Endothelial cell of umbilical vein (primary cell): ENCODE data around the gene MAPKAP1. TPM values are rescaled to one million over a fixed set of nuclear protein-coding genes. Genes with fewer than 3 reads are reported as not detected.

Source experiments
- BruUV-seq: library from RNA; stranded (reverse); fragments of 400-500 nt; replicated peaks from 2 replicates; lab custom pipeline; 2021; lab: Mats Ljungman, UMichigan
- CTCF ChIA-PET: fragments of 300-600, 350-600 bp; sonication (Branson Sonifier 250); formaldehyde crosslinking; loops from one replicate; lab custom pipeline; 2021; ENCODE audit warnings: antibody characterized with exemption, inconsistent platforms; lab: Charles Lee
- POLR2A ChIA-PET: fragments of 300-600, 350-600 bp; sonication (Branson Sonifier 250); formaldehyde crosslinking; loops from one replicate; lab custom pipeline; 2021; ENCODE audit warnings: antibody characterized with exemption, inconsistent platforms; lab: Charles Lee
- DNase-seq: peaks from one replicate; pipeline ENCODE4 v3.0.0-alpha.2; 2011; ENCODE audit warnings: low read depth, low spot score
- FAIRE-seq: peaks from 2 replicates; lab custom pipeline; 2011; peaks lifted over from hg19 to GRCh38; lab: Jason Lieb, UNC
- H2AFZ ChIP-seq: 2 replicates; pipeline ENCODE4 v1.6.0; 2012; ENCODE audit warnings: low read depth, low read length, control low read depth, inconsistent platforms
- H3K27ac ChIP-seq: 2 replicates; pipeline ENCODE4 v1.5.1; 2011; ENCODE audit warnings: low read depth, mild to moderate bottlenecking, control low read depth, low read length, moderate library complexity; ENCODE audit not compliant: insufficient read depth
- H3K27me3 ChIP-seq, 2 experiments: 2 replicates each; pipeline versions ENCODE4 v1.6.0 to v1.6.1; 2011; ENCODE audit warnings: low read length in 2 of 2, mixed read lengths in 1 of 2; ENCODE audit not compliant: control insufficient read depth in 2 of 2, insufficient read depth in 2 of 2
- H3K36me3 ChIP-seq, 2 experiments: 2 replicates in 1 of 2; 3 replicates in 1 of 2; pipeline ENCODE4 v1.5.1; 2011; ENCODE audit warnings: low read length in 2 of 2, mild to moderate bottlenecking in 1 of 2, moderate library complexity in 1 of 2; ENCODE audit not compliant: control insufficient read depth in 2 of 2, insufficient read depth in 2 of 2; ENCODE audit errors: extremely low read depth in 1 of 2
- H3K4me1 ChIP-seq: 3 replicates; pipeline ENCODE4 v1.5.1; 2011; ENCODE audit warnings: mild to moderate bottlenecking, low read length; ENCODE audit not compliant: control insufficient read depth, insufficient read depth; ENCODE audit errors: extremely low read depth
- H3K4me2 ChIP-seq: 2 replicates; pipeline ENCODE4 v1.6.1; 2011; ENCODE audit warnings: low read length, control low read depth, mixed read lengths; ENCODE audit not compliant: insufficient read depth
- H3K4me3 ChIP-seq, 3 experiments: fragments of 200-600 bp in 1 of 3; sonication (generic), shearing (Covaris generic) in 1 of 3; replicated peaks in 1 of 3; 2 replicates each; pipeline ENCODE4 v1.5.1; 2011 to 2016; ENCODE audit warnings: control low read depth in 3 of 3, low read length in 3 of 3, mild to moderate bottlenecking in 2 of 3, inconsistent platforms in 1 of 3, low read depth in 1 of 3, moderate library complexity in 1 of 3; ENCODE audit not compliant: insufficient read depth in 1 of 3
- H3K79me2 ChIP-seq: 2 replicates; pipeline ENCODE4 v1.6.0; 2012; ENCODE audit warnings: low read length, inconsistent platforms; ENCODE audit not compliant: control insufficient read depth, insufficient read depth
- H3K9ac ChIP-seq: replicated peaks from 2 replicates; pipeline ENCODE3; 2011; ENCODE audit warnings: low read length, control low read depth; ENCODE audit not compliant: insufficient read depth; ENCODE audit errors: extremely low read depth
- H3K9me1 ChIP-seq: replicated peaks from 3 replicates; pipeline ENCODE4 v1.6.0; 2011; ENCODE audit warnings: mild to moderate bottlenecking, low read length; ENCODE audit not compliant: control insufficient read depth, insufficient read depth; ENCODE audit errors: extremely low read depth
- H3K9me3 ChIP-seq: replicated peaks from 2 replicates; pipeline ENCODE4 v1.5.1; 2012; ENCODE audit warnings: low read length, inconsistent platforms; ENCODE audit not compliant: control insufficient read depth, insufficient read depth
- H4K20me1 ChIP-seq: replicated peaks from 2 replicates; pipeline ENCODE3; 2011; ENCODE audit warnings: mild to moderate bottlenecking, low read length; ENCODE audit not compliant: control insufficient read depth, insufficient read depth; ENCODE audit errors: extremely low read depth
- CTCF ChIP-seq, 2 donors: IDR thresholded peaks; 1 replicate in 1 of 2; 2 replicates in 1 of 2; pipeline ENCODE4 v1.5.1; 2011; ENCODE audit warnings: low read length in 2 of 2, mild to moderate bottlenecking in 2 of 2, moderate library complexity in 2 of 2, control low read depth in 1 of 2, inconsistent platforms in 1 of 2, low read depth in 1 of 2; ENCODE audit not compliant: insufficient read depth in 1 of 2; ENCODE audit errors: extremely low read depth in 1 of 2
- EZH2 ChIP-seq: IDR thresholded peaks from 2 replicates; pipeline ENCODE4 v1.6.1; 2012; ENCODE audit warnings: borderline replicate concordance, low read depth, mild to moderate bottlenecking, moderate library complexity, low read length, inconsistent platforms; ENCODE audit not compliant: severe bottlenecking
- FOS ChIP-seq: IDR thresholded peaks from 2 replicates; pipeline ENCODE4 v1.6.1; 2011; ENCODE audit warnings: mild to moderate bottlenecking, low read length, moderate library complexity, borderline replicate concordance; ENCODE audit not compliant: insufficient read depth
- GATA2 ChIP-seq: IDR thresholded peaks from 2 replicates; pipeline ENCODE4 v1.7.0; 2011; ENCODE audit warnings: low read depth, mild to moderate bottlenecking, moderate library complexity, mixed read lengths, low read length; ENCODE audit not compliant: insufficient read length, insufficient read depth
- JUN ChIP-seq: IDR thresholded peaks from 2 replicates; pipeline ENCODE4 v1.6.1; 2011; ENCODE audit warnings: borderline replicate concordance, low read depth; ENCODE audit not compliant: insufficient read length, insufficient read depth
- MYC ChIP-seq: IDR thresholded peaks from one replicate; pipeline ENCODE4 v1.6.1; 2011; ENCODE audit warnings: mild to moderate bottlenecking, low read depth, low read length
- POLR2A ChIP-seq: IDR thresholded peaks from 2 replicates; pipeline ENCODE4 v1.6.1; 2012; ENCODE audit warnings: low read depth, mild to moderate bottlenecking, control low read depth, low read length
- POLR2AphosphoS5 ChIP-seq: IDR thresholded peaks from 2 replicates; pipeline ENCODE4 v1.6.1; 2012; ENCODE audit warnings: low read depth, mild to moderate bottlenecking, control low read depth, low read length, moderate library complexity; ENCODE audit not compliant: insufficient read depth
- dilution Hi-C: fragments of 300-500 bp; cut with MboI; formaldehyde crosslinking; loops from one replicate; pipeline ENCODE4 v1.15.0; 2019; ENCODE audit warnings: low sequenced_read_pairs; ENCODE audit not compliant: extremely low pct_ligation_motif_present
- intact Hi-C: fragments of 100-400 bp; cut with micrococcal nuclease; formaldehyde crosslinking; loops from one replicate; pipeline ENCODE4 v1.10.0; 2022
- polyA plus RNA-seq, 4 experiments: library from polyadenylated mRNA; depleted of rRNA in 3 of 4; stranded (reverse) in 3 of 4; unstranded in 1 of 4; fragments of >200 nt; gene quantifications; 2 replicates each; pipeline versions ENCODE4 v1.2.1 to v1.2.3, GENCODE V29; 2011 to 2012; ENCODE audit warnings: missing spikeins in 1 of 4
- total RNA-seq: library from RNA; stranded (reverse); gene quantifications from 2 replicates; pipeline ENCODE4 v1.2.3, GENCODE V29; 2021
- TF ChIP-seq, protein P1 (sequence below): IDR thresholded peaks from 2 replicates; pipeline ENCODE4 v1.6.1; 2011; ENCODE audit not compliant: insufficient read depth, insufficient read length

MAPKAP1 gene
- total and polyA plus RNA-seq, 2 donors (not counting 3 experiments of a cell fraction or from before 2014, with no cell fraction given): 61.9 to 99.1 TPM

GRCh38 chr9:125485471-125486151, 221.4 kb downstream of the MAPKAP1 start:
- Histone ChIP-seq H3K36me3 (peaks cover 0 to 2% of the 10 kb centered on the region in 2 experiments), H3K4me2 (no peak overlapping the region), H3K9ac (no peak overlapping the region), H3K27ac (no peak overlapping the region), H3K9me3 (no peaks in the 10 kb centered on the region), H4K20me1 (no peaks in the 10 kb centered on the region), H3K27me3 (no peaks in the 10 kb centered on the region), H3K9me1 (no peaks in the 10 kb centered on the region), H3K4me3 (no peak overlapping the region), H3K79me2 (no peaks in the 10 kb centered on the region), H3K4me1 (no peaks in the 10 kb centered on the region), H2AFZ (no peak overlapping the region)
- DNase-seq (no peak), FAIRE-seq (no peak)
- dilution Hi-C loops: no loop called here
- BruUV-seq: no TSS peak
- intact Hi-C loops: no loop called here
- ChIA-PET POLR2A (no interaction called here), CTCF (interaction anchor here (1.2 to 1.8 kb wide), 3 partner anchors 30 to 203 kb away, joined by 3 to 6 read pairs (median 4); no protein-coding TSS in a partner anchor)
- TF ChIP-seq POLR2A (no peak), CTCF (IDR thresholded peaks at IDR 0.05; ENCODE audit: extremely low read depth in 1 of 2, insufficient read depth in 1 of 2, low read depth in 1 of 2, low read length in 2 of 2) (no peak), EZH2 (no peak), FOS (no peak), GATA2 (no peak), MYC (no peak), POLR2AphosphoS5 (no peak), JUN (no peak)
- TF ChIP-seq, protein P1, sequence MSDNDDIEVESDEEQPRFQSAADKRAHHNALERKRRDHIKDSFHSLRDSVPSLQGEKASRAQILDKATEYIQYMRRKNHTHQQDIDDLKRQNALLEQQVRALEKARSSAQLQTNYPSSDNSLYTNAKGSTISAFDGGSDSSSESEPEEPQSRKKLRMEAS: no peak
